OCI-LY3 (cell line): ENCODE results near the gene EIF4EBP2.

Experiments
- EZH2phosphoT487 ChIP-seq: fragments of 200-600 bp; shearing (Covaris generic); IDR thresholded peaks from 2 replicates; pipeline ENCODE4 v1.6.1; 2018; ENCODE audit warnings: antibody characterized with exemption, mixed run types, low read depth
- TF ChIP-seq, protein P1 (sequence below): fragments of 200-600, 300-600 bp; sonication (generic); IDR thresholded peaks from 2 replicates; pipeline ENCODE4 v1.5.1; 2014; ENCODE audit warnings: antibody characterized with exemption, low read length, low read depth

DNA sequence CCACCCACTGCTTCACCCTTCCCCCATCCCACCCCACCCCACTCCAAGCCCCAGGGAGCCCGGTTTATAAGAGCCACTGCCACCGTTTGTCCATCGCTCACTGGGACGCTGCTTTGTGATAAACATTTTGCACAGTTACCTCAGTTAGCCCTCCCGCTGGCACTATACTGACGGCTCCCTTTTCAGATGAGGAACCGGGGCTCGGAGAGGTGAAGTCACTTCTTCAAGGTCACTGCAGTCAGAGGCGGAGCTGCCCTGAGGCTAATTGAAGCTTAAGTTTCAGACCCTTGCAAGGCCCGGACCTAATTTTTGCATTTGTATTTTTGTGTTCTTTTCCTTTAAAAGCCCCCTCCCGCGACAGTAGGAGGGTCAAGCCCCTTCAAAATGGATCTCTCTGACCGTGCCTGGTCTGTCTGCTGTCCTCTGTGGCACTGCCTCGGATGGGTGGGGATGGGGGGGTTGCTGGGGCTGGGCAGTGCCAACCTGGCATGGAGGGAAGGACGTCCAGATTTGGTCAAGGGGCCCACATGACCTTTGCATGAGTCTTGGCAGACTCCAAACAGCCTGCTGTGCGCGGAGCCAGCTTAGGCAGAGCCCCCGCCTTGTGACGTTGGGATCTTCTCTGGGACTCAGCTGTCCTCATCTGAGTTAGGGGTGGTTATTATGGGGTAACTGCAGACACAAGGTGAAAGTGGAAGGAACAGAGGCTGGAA, 55.3 kb downstream of the EIF4EBP2 start:
- TF ChIP-seq, protein P1, sequence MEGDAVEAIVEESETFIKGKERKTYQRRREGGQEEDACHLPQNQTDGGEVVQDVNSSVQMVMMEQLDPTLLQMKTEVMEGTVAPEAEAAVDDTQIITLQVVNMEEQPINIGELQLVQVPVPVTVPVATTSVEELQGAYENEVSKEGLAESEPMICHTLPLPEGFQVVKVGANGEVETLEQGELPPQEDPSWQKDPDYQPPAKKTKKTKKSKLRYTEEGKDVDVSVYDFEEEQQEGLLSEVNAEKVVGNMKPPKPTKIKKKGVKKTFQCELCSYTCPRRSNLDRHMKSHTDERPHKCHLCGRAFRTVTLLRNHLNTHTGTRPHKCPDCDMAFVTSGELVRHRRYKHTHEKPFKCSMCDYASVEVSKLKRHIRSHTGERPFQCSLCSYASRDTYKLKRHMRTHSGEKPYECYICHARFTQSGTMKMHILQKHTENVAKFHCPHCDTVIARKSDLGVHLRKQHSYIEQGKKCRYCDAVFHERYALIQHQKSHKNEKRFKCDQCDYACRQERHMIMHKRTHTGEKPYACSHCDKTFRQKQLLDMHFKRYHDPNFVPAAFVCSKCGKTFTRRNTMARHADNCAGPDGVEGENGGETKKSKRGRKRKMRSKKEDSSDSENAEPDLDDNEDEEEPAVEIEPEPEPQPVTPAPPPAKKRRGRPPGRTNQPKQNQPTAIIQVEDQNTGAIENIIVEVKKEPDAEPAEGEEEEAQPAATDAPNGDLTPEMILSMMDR: no peak
- TF ChIP-seq EZH2phosphoT487: no peak
